Prostate gland (tissue), 2 donors: ENCODE measurements around the gene SENP7. TPM values are rescaled to one million over a fixed set of nuclear protein-coding genes. Genes with fewer than 3 reads are reported as not detected.
"Not testable (repeated sequence)": the region's sequence is repeated elsewhere in the genome, so short reads cannot be mapped to it uniquely, and the experiment has no call there.

Experiments
- DNase-seq: peaks from one replicate; pipeline ENCODE4 v3.0.0-alpha.2; 2019; ENCODE audit warnings: low spot score
- H3K27ac ChIP-seq, 2 donors: fragments of 200-600 bp; sonication (generic); 2 replicates each; pipeline ENCODE4 v1.5.1; 2017 to 2019
- H3K27me3 ChIP-seq: fragments of 200-600 bp; sonication (generic); replicated peaks from 2 replicates; pipeline ENCODE4 v1.5.1; 2019; ENCODE audit not compliant: insufficient read depth
- H3K36me3 ChIP-seq, 2 donors: fragments of 200-600 bp; sonication (generic); 1 replicate in 1 of 2; 2 replicates in 1 of 2; pipeline versions ENCODE4 v1.5.1 to v1.8.1; 2017 to 2019
- H3K4me1 ChIP-seq: fragments of 200-600 bp; sonication (generic); replicated peaks from 2 replicates; pipeline ENCODE4 v1.5.1; 2019
- H3K4me3 ChIP-seq, 2 donors: fragments of 200-600 bp; sonication (generic); 2 replicates each; pipeline ENCODE4 v1.5.1; 2017 to 2019
- H3K9me3 ChIP-seq: fragments of 200-600 bp; sonication (generic); 2 replicates; pipeline ENCODE4 v1.5.1; 2017
- POLR2A ChIP-seq: fragments of 450-650 bp; IDR thresholded peaks from one replicate; pipeline ENCODE4 v1.6.1; 2016; ENCODE audit warnings: antibody characterized with exemption, mild to moderate bottlenecking
- POLR2AphosphoS5 ChIP-seq: sonication (generic); formaldehyde crosslinking; IDR thresholded peaks from one replicate; pipeline ENCODE4 v1.6.1; 2017; ENCODE audit warnings: antibody characterized with exemption
- WGBS: methylation state at CpG from one replicate; pipeline ENCODE4 v1.1.5; 2018; 5-methylcytosine and 5-hydroxymethylcytosine counted together
- intact Hi-C: fragments of 100-400 bp; cut with DNase I; formaldehyde crosslinking; loops from one replicate; pipeline ENCODE4 v1.14.2; 2022
- total RNA-seq, 2 donors: library from RNA; depleted of rRNA; stranded (reverse); fragments of >200 nt; gene quantifications; one replicate each; pipeline ENCODE4 v1.1.0, GENCODE V29; 2016
- TF ChIP-seq, protein P1 (sequence below), 4 experiments: fragments of 200-600 bp in 2 of 4; fragments of 450-650 bp in 2 of 4; sonication (generic) in 2 of 4; IDR thresholded peaks; 1 replicate in 3 of 4; 2 replicates in 1 of 4; pipeline ENCODE4 v1.5.1; 2016 to 2019; ENCODE audit warnings: antibody characterized with exemption in 4 of 4, mild to moderate bottlenecking in 2 of 4, moderate library complexity in 2 of 4

Gene SENP7
- total RNA-seq, 2 donors from 2014 or later: 16.4 to 22.7 TPM

- no peaks in the 10 kb centered on the region for H3K36me3 ChIP-seq
- H3K27me3 ChIP-seq: no peaks in the 10 kb centered on the region
- intact Hi-C loops: no loop called here
- no peak overlapping the region for H3K4me3 ChIP-seq
- 89% methylated on average over 2 of the region's 2 CpGs for WGBS
- TF ChIP-seq, protein P1, sequence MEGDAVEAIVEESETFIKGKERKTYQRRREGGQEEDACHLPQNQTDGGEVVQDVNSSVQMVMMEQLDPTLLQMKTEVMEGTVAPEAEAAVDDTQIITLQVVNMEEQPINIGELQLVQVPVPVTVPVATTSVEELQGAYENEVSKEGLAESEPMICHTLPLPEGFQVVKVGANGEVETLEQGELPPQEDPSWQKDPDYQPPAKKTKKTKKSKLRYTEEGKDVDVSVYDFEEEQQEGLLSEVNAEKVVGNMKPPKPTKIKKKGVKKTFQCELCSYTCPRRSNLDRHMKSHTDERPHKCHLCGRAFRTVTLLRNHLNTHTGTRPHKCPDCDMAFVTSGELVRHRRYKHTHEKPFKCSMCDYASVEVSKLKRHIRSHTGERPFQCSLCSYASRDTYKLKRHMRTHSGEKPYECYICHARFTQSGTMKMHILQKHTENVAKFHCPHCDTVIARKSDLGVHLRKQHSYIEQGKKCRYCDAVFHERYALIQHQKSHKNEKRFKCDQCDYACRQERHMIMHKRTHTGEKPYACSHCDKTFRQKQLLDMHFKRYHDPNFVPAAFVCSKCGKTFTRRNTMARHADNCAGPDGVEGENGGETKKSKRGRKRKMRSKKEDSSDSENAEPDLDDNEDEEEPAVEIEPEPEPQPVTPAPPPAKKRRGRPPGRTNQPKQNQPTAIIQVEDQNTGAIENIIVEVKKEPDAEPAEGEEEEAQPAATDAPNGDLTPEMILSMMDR (IDR thresholded peaks at IDR 0.05): no peak
- no peak for TF ChIP-seq POLR2AphosphoS5
- TF ChIP-seq POLR2A: no peak
- DNase-seq: no peak
- H3K4me1 ChIP-seq: no peaks in the 10 kb centered on the region
- H3K27ac ChIP-seq: no peak overlapping the region
- H3K9me3 ChIP-seq: no peaks in the 10 kb centered on the region
Observed at GRCh38 chr3:101312545-101312944, 200.5 kb downstream of the SENP7 start.

DNA sequence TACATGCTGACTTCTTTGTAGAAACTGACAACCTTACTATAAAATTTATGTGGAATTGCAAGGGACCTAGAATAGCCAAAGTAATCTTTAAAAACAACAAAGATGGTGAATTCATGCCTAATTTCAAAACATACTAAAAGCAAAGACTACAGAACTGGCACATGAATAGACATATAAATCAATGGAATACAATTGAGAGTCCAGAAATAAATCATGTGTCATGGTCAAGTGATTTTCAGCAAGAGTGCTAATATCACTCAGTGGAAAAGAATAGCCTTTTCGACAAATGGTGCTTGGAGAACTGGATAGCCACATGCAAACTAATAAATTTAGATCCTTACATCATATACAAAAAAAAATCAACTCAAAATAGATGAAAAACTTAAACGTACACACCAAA is 201.3 kb downstream of the SENP7 start:
- WGBS: 57% methylated on average over 2 of the region's 2 CpGs
- H3K27ac ChIP-seq: no peak overlapping the region
- no peak for DNase-seq
- no peaks in the 10 kb centered on the region for H3K36me3 ChIP-seq
- no peaks in the 10 kb centered on the region for H3K9me3 ChIP-seq
- H3K4me3 ChIP-seq: no peak overlapping the region
- H3K27me3 ChIP-seq: no peaks in the 10 kb centered on the region
- TF ChIP-seq POLR2A (no peak), POLR2AphosphoS5 (no peak)
- TF ChIP-seq, protein P1 (IDR thresholded peaks at IDR 0.05): no peak
- intact Hi-C loops: no loop called here
- no peaks in the 10 kb centered on the region for H3K4me1 ChIP-seq

- no peak for DNase-seq
- intact Hi-C loops: no loop called here
- no peaks in the 10 kb centered on the region for H3K36me3 ChIP-seq
- no peak overlapping the region for H3K4me3 ChIP-seq
- H3K27me3 ChIP-seq: no peaks in the 10 kb centered on the region
- H3K4me1 ChIP-seq: no peaks in the 10 kb centered on the region
- H3K9me3 ChIP-seq: no peaks in the 10 kb centered on the region
- TF ChIP-seq, protein P1 (IDR thresholded peaks at IDR 0.05): no peak
- no peak for TF ChIP-seq POLR2AphosphoS5
- TF ChIP-seq POLR2A: no peak
- no peak overlapping the region for H3K27ac ChIP-seq
Observed at GRCh38 chr3:101310978-101311375, 202.0 kb downstream of the SENP7 start.

- not testable (repeated sequence) for H3K9me3 ChIP-seq, H3K36me3 ChIP-seq, H3K4me3 ChIP-seq, DNase-seq, H3K27ac ChIP-seq, H3K27me3 ChIP-seq, H3K4me1 ChIP-seq
- intact Hi-C loops: loop anchor here (10.0 kb wide), 1 partner anchor 103 kb away; no protein-coding TSS in a partner anchor
Observed at GRCh38 chr3:101308147-101308772, 204.8 kb downstream of the SENP7 start.

GRCh38 chr3:101303836-101304235 is 209.2 kb downstream of the SENP7 start:
- TF ChIP-seq, protein P1 (IDR thresholded peaks at IDR 0.05): no peak
- Histone ChIP-seq H3K9me3 (no peaks in the 10 kb centered on the region), H3K4me1 (no peaks in the 10 kb centered on the region), H3K4me3 (no peak overlapping the region), H3K36me3 (no peaks in the 10 kb centered on the region), H3K27ac (no peak overlapping the region), H3K27me3 (no peaks in the 10 kb centered on the region)
- no peak for DNase-seq
- intact Hi-C loops: loop anchor here (10.0 kb wide), 1 partner anchor 99 kb away; no protein-coding TSS in a partner anchor
